Gastroesophageal sphincter (tissue), 3 donors: ENCODE results near the gene ATP5F1D.

ENCODE experiments used
- CTCF ChIP-seq, 4 experiments: fragments of 200-600 bp in 2 of 4; fragments of 450-650 bp in 2 of 4; sonication (generic) in 1 of 4; IDR thresholded peaks; one replicate each; pipeline ENCODE4 v1.5.1; 2017 to 2019; ENCODE audit warnings: antibody characterized with exemption in 4 of 4, mild to moderate bottlenecking in 2 of 4, moderate library complexity in 2 of 4
- EP300 ChIP-seq: sonication (generic); formaldehyde crosslinking; IDR thresholded peaks from one replicate; pipeline ENCODE4 v1.6.1; 2017; ENCODE audit warnings: antibody characterized with exemption, mild to moderate bottlenecking
- POLR2A ChIP-seq, 2 donors: fragments of 450-650 bp; IDR thresholded peaks; one replicate each; pipeline ENCODE4 v1.6.1; 2017; ENCODE audit warnings: antibody characterized with exemption in 2 of 2, mild to moderate bottlenecking in 2 of 2, moderate library complexity in 1 of 2
- POLR2AphosphoS5 ChIP-seq: sonication (generic); formaldehyde crosslinking; IDR thresholded peaks from one replicate; pipeline ENCODE4 v1.6.1; 2017; ENCODE audit warnings: antibody characterized with exemption

GRCh38 chr19:1227304-1228054 lies 14.1 kb upstream of the ATP5F1D start:
- TF ChIP-seq POLR2AphosphoS5, result no peak
- TF ChIP-seq CTCF (IDR thresholded peaks at IDR 0.05), result no peak
- no peak for TF ChIP-seq EP300
- no peak for TF ChIP-seq POLR2A (IDR thresholded peaks at IDR 0.05)
